IPS-NIHi7 (cell line): ENCODE data around the gene AKR1C4.
A peak's percentile ranks its signal among the peaks of the same experiment; 100 is the strongest.
"Not testable (repeated sequence)": the region's sequence is repeated elsewhere in the genome, so short reads cannot be mapped to it uniquely, and the experiment has no call there.

Source experiments
- DNase-seq: peaks from one replicate; pipeline ENCODE4 v3.0.0; 2012; ENCODE audit warnings: mixed read lengths; ENCODE audit errors: extremely low spot score

The AKR1C4 gene

GRCh38 chr10:5196702-5197113 lies at the start of gene AKR1C4:
AKR1C4 (plus strand) TSS chr10:5196837; CDS start chr10:5196868, 31 bp downstream.
- no peak for DNase-seq

- DNase-seq = no peak
Measured at GRCh38 chr10:5146920-5147254, 49.8 kb upstream of the AKR1C4 start.

- no peak for DNase-seq
Measured at GRCh38 chr10:5147255-5147980, 49.2 kb upstream of the AKR1C4 start.

- no peak for DNase-seq
Measured at GRCh38 chr10:5147981-5148677, 48.5 kb upstream of the AKR1C4 start.

- no peak for DNase-seq
Measured at GRCh38 chr10:5148678-5149032, 48.0 kb upstream of the AKR1C4 start.

- no peak for DNase-seq
Measured at GRCh38 chr10:5151076-5151475, 45.6 kb upstream of the AKR1C4 start.

- no peak for DNase-seq
Measured at GRCh38 chr10:5155951-5156350, 40.7 kb upstream of the AKR1C4 start.

- no peak for DNase-seq
Measured at GRCh38 chr10:5157501-5157900, 39.1 kb upstream of the AKR1C4 start.

GRCh38 chr10:5159126-5159525 lies 37.5 kb upstream of the AKR1C4 start:
- no peak for DNase-seq

- DNase-seq = no peak
Measured at GRCh38 chr10:5163487-5163886, 33.1 kb upstream of the AKR1C4 start.

- no peak for DNase-seq
Measured at GRCh38 chr10:5165738-5166137, 30.9 kb upstream of the AKR1C4 start.

- DNase-seq = no peak
Measured at GRCh38 chr10:5168897-5169420, 27.7 kb upstream of the AKR1C4 start.

GRCh38 chr10:5175581-5175980 lies 21.1 kb upstream of the AKR1C4 start:
- not testable (repeated sequence) for DNase-seq

GRCh38 chr10:5180503-5180902 lies 16.1 kb upstream of the AKR1C4 start:
- DNase-seq = not testable (repeated sequence)

- no peak for DNase-seq
Measured at GRCh38 chr10:5183923-5184322, 12.7 kb upstream of the AKR1C4 start.

GRCh38 chr10:5184987-5185775 lies 11.5 kb upstream of the AKR1C4 start, which contains the start of gene AKR1C8:
AKR1C8 (minus strand) TSS chr10:5185150; CDS start chr10:5185104, 46 bp downstream.
- DNase-seq = no peak

- DNase-seq = no peak
Measured at GRCh38 chr10:5187867-5188266, 8.8 kb upstream of the AKR1C4 start.

- no peak for DNase-seq
Measured at GRCh38 chr10:5188358-5188757, 8.3 kb upstream of the AKR1C4 start.

- DNase-seq = no peak
Measured at GRCh38 chr10:5194431-5194830, 2.2 kb upstream of the AKR1C4 start.

- DNase-seq = no peak
Measured at GRCh38 chr10:5195727-5196374, 786 bp upstream of the AKR1C4 start.

GRCh38 chr10:5198386-5198785 lies 1.7 kb downstream of the AKR1C4 start:
- DNase-seq = no peak

GRCh38 chr10:5199398-5199797 lies 2.8 kb downstream of the AKR1C4 start:
- peak; percentile 38 for DNase-seq
